HepG2 (cell line): Measurements from ENCODE around the gene HLF.

Source experiments
- ARID3A ChIP-seq: IDR thresholded peaks from 2 replicates; pipeline ENCODE4 v1.6.1; 2012; ENCODE audit warnings: low read depth, low read length, improper control_type of control experiment
- BHLHE40 ChIP-seq: IDR thresholded peaks from 2 replicates; pipeline ENCODE4 v1.6.1; 2011; ENCODE audit warnings: low read length, improper control_type of control experiment
- GPBP1L1 ChIP-seq: sonication (generic); formaldehyde crosslinking; IDR thresholded peaks from 2 replicates; pipeline ENCODE4 v1.5.0; 2020; ENCODE audit warnings: mild to moderate bottlenecking, missing genetic modification reagents
- IKZF1 ChIP-seq: fragments of 450-650 bp; IDR thresholded peaks from 2 replicates; pipeline ENCODE4 v1.7.1; 2016
- IRF1 ChIP-seq: sonication (generic); formaldehyde crosslinking; IDR thresholded peaks from 2 replicates; pipeline ENCODE4 v1.4.0; 2020; ENCODE audit warnings: low read depth, mild to moderate bottlenecking, missing genetic modification reagents
- KLF9 ChIP-seq: IDR thresholded peaks from 2 replicates; pipeline ENCODE4 v1.6.1; 2016; ENCODE audit warnings: low read depth
- POLR2A ChIP-seq, 2 experiments: IDR thresholded peaks; 2 replicates each; pipeline ENCODE4 v1.6.1; 2011; ENCODE audit warnings: low read depth in 2 of 2, low read length in 2 of 2, mild to moderate bottlenecking in 1 of 2, moderate library complexity in 1 of 2; ENCODE audit not compliant: insufficient read depth in 1 of 2
- POLR2AphosphoS2 ChIP-seq: IDR thresholded peaks from 2 replicates; pipeline ENCODE4 v1.6.1; 2011; ENCODE audit warnings: low read depth, low read length, improper control_type of control experiment
- ZNF207 ChIP-seq: fragments of 450-650 bp; IDR thresholded peaks from 2 replicates; pipeline ENCODE4 v1.6.1; 2016; ENCODE audit warnings: antibody characterized with exemption, borderline replicate concordance
- ZNF263 ChIP-seq: sonication (generic); formaldehyde crosslinking; IDR thresholded peaks from 2 replicates; pipeline ENCODE4 v1.4.0; 2020; ENCODE audit warnings: missing genetic modification reagents

- TF ChIP-seq POLR2AphosphoS2 (no peak), IRF1 (no peak), POLR2A (IDR thresholded peaks at IDR 0.05; ENCODE audit: insufficient read depth in 1 of 2, low read depth in 2 of 2, low read length in 2 of 2) (no peak), ARID3A (no peak), ZNF207 (no peak), ZNF263 (CRISPR knock-in tag) (no peak), IKZF1 (no peak), BHLHE40 (no peak), KLF9 (CRISPR knock-in tag) (no peak), GPBP1L1 (CRISPR knock-in tag) (no peak)
Observed at GRCh38 chr17:55363033-55363432, 98.3 kb downstream of the HLF start.
